Measurements from ENCODE around the gene TTC34.

GRCh38 chr1:2816786-2817185 lies 15.3 kb upstream of the TTC34 start:
- TF ChIP-seq, protein P1, sequence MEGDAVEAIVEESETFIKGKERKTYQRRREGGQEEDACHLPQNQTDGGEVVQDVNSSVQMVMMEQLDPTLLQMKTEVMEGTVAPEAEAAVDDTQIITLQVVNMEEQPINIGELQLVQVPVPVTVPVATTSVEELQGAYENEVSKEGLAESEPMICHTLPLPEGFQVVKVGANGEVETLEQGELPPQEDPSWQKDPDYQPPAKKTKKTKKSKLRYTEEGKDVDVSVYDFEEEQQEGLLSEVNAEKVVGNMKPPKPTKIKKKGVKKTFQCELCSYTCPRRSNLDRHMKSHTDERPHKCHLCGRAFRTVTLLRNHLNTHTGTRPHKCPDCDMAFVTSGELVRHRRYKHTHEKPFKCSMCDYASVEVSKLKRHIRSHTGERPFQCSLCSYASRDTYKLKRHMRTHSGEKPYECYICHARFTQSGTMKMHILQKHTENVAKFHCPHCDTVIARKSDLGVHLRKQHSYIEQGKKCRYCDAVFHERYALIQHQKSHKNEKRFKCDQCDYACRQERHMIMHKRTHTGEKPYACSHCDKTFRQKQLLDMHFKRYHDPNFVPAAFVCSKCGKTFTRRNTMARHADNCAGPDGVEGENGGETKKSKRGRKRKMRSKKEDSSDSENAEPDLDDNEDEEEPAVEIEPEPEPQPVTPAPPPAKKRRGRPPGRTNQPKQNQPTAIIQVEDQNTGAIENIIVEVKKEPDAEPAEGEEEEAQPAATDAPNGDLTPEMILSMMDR (IDR thresholded peaks at IDR 0.05; ENCODE audit: low read length) = no peak
- TF ChIP-seq EZH2 (IDR thresholded peaks at IDR 0.05; ENCODE audit: borderline replicate concordance, low read length) = no peak
